Daoy (cell line): ENCODE data around the gene STX1A. TPM values are rescaled to one million over a fixed set of nuclear protein-coding genes. Genes with fewer than 3 reads are reported as not detected.

Source experiments
- DNase-seq: peaks from one replicate; pipeline ENCODE4 v3.0.0-alpha.2; 2015; ENCODE audit warnings: low read depth
- total RNA-seq: library from RNA; depleted of rRNA; stranded (reverse); fragments of >200 nt; shearing (Covaris generic); gene quantifications from 2 replicates; pipeline ENCODE4 v1.2.3, GENCODE V29; 2014

The STX1A gene
- total RNA-seq, 1 experiment from 2014 or later = 65.7 TPM

DNA sequence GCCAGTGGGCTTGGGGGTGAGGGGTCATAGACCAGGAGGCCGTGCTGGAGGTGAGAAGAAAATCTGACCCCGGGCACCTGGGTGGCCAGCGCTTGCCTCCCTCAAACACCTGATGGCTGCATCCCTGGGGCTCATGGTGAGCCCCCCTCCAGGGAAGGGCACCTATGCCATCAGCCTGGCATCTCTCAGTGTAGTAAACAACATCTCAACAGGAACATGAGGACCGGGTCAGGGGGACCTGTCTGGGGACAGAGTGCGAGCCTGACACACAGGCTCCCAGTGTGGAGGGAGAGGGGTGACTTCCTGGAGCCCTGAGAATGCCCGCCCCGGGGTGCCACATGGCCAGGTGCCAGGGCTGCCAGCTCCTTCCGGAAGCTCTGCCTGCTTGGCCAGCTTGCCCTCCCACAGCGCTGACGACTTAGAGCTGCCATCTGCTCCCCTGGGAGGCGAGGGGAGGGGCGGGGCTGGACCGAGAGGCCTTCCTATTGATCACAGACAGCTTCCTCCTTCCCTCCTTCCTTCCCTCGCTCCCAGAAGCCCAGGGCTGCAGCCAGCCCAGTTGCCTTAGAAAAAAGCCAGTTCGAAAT, 12.3 kb downstream of the STX1A start:
- peak; percentile 96 for DNase-seq

DNA sequence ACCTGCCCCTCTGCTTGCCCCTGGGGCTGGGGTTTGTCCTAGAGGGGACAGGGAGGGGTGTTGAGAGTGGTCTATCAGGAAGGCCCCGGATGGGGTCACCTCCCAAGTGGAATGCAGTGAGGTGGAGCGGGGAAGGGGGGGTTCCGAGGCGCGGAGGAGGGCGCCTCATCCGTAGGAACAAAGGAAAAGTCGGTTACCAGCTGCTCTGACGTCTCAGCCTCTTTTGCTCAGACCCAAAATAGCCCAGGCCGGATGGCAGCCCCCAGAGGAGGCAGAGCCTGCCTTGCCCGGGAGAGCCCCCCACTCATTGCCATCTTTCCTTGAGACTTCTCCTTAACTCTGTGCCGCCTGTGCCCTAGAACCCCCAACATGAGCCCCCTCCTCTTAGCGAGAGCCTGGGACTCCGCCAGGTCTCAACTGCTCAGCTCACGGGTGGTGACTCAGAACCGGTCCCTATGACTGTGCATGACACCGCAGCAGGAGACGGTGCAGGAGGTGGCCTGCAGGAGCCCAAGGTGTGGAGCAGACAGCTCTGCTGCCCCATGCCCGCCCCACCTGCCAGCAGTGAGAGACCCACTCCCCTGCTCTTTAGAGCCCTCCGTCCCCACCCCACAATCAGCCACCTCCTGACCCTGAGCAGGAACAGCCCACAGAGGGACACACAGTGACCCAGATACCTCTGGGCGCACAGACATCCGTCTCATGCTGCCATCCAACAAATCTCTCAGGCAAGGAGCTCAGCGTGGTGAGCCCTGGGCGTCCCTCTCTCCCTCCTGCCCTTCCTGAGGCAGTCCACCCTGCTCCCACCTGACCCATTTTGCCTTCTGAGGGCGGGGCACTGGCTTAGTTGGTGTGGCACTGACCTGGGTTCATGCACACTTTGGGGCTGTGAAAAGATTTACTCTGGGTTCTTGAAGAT, 13.1 kb downstream of the STX1A start:
- DNase-seq = peak; percentile 97

DNA sequence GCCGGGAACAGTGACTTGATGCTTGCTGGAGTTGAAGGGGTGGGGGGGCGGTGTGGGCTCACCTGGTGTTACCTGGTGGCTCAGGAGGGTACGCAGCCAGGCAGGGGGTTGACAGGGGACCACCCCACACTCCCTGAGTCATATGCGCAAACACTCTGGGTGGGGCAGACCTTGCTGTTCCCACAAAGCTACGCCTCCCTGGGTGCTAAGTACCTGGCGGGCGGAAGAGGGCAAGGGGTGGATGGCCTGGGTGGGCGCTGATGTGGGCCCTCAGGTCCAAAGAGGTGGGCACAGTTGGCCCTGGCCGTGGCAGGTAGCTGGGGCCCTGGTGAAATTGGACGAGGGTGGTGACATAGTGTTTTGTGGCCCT, 13.9 kb downstream of the STX1A start:
- DNase-seq = peak; percentile 83

DNA sequence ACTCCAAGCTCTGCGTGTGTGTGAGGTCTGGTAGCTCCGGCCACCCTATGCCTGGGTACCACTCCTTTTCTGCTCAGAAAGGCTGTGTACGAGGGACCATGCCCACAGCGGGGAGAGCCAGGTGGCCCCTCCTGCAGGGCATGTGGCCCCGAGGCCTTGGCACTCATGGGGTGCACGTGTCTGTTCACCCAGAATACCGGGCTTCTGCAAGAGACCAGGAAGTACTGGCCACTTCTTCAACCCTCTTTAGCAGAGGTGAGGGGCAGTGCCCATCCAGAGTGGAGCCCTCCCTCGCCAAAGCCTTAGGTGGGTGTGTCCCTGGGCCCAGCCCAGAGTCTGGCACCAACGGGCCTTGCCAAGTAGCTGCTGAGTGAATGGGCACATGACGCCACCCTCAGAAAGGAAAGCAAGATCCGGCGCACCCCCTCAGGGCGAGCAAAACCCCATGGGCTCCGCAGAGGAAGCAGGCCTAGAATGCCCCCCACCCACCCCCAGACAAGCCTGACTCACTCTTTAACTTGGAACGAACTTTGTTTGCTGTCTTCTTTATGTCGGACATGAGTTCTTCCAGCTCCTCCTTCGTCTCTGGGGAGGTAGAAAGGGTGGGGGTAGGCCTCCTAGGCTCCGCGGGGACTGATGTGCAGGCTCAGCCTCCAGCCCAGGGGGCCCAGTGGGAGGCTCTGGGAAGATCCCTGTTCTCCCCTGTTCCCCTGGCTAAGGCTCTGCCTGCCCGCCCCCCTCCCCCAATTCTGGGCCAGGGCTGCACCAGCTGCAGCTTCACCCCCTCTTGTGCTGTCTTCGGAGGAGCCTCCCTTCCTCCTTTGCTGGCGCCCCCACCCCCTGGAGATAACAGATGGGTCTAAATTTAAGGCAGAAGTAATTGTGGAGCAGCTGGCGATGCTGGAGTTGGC, 14.6 kb downstream of the STX1A start:
- peak; percentile 98 for DNase-seq

DNA sequence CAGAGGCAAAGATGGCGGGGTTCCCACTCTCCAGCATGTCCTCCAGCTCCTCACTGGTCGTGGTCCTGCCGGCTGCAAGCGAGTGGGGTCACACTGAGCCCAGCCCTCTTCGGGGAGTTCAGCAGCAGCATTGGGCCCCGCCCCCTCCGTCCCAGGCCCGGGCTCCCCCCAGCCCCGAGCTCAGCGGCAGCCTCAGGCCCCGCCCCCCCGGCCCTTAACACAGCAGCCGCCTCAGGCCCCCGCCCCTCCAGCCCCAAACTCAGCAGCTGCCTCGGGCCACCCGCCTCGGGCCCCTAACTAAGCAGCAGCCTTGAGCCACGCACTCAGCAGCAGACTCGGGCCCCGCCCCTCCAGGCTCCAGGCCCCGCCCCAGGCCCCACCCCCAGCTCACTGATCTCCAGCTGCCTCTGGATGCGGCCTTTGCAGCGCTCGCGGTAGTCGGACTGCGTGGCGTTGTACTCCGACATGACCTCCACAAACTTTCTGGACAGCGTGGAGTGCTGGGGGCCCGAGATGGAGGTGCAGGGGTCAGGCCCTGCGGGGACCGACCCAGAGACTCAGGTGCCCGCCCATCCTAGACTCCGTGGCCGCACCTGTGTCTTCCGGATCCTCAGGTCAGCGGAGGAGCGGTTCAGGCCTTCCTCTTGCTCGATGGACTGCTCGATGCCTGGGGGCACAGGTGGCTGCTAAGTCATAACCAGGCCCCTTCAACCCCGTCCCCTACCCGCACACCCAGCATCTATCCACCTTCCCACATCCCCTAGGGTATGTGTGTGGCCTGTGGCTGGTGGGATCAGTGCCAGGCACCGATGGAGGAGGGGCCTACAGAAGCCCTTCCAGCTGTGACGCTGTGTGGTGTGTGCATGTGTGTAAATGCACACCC, 15.5 kb downstream of the STX1A start:
- DNase-seq = peak; percentile 60

DNA sequence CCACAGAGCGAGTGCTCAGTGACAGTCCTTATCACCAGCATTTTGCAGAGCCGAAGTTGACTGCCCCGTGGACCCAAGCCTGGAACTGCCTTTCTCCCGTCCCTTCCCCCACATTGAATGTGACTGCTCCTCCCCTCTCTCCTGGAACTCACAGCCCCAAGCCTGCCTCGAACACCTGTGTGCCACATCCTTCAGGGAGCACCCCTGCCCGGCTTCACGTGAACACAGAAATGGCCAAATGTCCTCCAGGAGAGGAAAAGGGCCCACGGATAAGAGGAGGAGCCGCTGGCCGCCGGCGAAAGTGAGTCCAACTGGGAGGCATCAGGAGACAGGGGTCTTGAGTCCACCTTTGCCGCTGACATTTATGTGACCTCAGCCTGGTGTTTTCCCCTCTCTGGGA, 16.2 kb downstream of the STX1A start:
- DNase-seq = no peak

DNA sequence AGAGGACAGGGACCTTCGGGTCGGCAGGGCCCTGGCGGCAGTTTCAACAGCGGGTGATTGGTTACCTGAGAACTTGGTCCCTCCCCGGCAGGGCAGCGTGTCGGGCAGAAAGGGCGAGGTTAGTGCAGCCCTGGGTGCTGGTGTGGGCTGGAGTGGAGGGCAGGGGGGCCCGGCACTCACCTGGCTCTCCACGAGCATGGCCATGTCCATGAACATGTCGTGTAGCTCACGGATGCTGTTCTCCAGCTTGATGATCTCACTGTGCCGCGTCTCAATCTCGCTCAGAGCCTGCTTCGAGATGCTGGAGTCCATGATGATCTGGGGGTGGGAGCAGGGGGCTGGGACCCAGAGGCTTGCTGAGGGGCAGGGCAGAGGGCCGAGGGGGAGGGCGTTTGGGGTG, 16.8 kb downstream of the STX1A start:
- DNase-seq = no peak

DNA sequence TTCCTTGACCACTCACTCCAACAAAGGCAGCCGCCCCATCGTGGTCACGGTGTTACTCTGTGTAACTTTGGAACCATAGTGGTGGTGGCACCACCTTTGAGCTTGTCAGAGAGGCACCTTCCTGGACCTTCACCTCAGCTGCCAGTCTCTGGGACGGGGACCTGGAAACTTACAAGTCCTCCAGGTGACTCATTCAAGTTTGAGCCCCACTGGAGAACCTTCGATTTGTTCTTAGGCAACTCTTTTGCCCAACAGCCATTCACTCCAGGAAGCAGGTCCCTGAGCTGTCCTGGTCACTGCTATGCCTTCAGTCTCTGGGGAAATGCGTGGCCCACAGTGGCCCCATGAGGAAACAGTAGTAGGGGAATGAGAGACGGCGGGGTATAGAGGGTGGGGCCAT, 17.2 kb downstream of the STX1A start:
- DNase-seq = no peak

DNA sequence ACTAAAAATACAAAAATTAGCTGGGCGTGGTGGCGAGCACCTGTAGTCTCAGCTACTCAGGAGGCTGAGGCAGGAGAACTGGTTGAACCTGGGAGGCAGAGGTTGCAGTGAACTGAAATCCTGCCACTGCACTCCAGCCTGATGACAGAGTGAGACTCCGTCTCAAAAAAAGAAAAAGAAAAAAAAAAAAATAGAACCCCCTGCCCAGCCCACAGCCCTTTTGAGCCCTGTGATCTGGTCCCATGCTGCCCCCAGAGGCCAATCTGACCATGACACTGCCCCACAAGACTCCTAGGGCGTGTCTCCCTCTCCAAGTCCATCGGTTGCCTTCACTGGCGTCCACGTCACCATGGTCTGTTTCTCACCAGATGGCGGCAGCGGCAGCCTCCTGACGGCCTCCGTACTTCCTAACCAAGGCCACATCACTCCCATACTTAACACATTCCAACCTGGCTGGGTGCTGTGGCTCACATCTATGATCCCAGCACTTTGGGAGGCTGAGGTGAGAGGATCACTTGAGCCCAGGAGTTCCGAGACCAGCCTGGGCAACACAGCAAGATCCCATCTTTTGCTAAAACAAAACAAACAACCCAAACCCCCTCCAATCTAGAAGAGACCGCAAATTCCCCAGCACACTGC, 18.0 kb downstream of the STX1A start:
- peak; percentile 85 for DNase-seq

DNA sequence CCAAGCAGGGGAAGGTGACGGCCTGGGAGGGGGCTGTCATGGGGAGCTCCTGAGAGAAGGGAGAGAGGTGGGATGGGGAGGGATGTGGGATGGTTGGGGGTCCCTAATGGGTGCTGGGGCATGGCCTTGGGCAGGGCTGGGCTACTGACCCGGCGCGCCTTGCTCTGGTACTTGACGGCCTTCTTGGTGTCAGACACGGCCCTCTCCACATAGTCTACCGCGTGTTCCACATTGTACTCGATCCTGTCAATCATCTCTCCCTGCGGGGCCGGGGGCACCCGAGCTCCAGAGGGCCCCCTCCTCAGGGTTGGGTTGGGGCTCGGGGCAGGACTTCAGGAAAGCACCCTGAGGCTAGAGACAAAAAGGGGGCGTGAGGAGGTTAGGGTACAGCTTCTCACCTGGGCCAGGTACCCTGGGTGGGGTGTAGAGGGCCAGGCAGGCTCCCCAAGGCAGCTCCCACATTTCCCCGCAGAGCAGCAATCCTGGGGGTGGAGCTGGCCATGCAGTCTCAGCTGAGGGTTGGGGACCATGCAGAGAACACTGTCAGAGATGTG, 18.8 kb downstream of the STX1A start:
- no peak for DNase-seq

DNA sequence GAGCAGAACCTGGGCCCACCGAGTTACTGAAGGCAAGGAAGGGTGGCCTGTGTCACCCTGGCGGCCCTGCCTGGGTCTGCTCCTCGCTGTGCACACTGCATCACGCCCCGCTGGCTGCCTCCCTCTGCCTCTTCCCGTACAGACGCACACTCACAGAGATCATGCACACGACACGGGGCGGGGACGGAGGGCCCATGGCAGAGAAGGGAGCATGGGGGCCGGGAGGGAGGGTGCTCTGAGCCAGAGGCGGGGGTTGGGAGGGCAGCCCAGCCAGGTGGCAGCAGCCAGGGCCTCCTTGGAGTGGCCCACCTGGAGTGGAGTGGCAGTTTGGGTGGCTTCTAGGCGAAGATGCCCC, 19.4 kb downstream of the STX1A start:
- no peak for DNase-seq

DNA sequence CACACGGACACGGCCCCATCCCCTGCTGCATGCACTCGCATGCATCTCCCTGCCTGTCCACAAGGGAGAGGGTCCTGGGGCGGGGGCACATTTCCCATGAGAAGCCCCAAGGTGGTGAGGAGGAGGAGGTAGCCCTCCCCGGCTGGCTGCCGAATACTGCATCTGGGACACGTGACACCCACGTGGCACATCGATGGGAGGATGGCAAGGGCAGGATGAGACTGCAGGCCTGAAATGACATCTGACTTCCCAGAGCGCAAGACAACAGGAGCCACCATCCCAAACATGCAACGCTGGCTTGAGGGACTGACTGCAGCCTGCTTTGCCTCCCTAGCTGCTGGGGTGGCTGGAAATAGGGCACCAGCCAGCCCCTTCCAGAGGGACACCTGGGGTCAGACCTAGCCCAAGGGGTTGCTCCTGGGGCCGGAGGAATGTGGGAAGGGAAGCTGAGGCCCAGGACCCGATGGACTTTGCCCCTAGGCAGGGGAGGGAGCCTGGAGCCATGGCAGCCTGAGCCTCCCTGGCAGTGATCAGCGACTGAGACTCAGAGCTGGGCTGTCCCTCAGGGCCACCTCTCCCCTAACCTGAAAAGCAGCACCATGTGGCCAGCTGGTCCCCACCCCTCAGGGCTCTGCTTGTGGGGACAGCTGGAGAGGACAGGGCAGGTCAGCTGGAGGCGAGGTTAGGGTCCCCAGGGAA, 19.9 kb downstream of the STX1A start:
- DNase-seq = no peak

DNA sequence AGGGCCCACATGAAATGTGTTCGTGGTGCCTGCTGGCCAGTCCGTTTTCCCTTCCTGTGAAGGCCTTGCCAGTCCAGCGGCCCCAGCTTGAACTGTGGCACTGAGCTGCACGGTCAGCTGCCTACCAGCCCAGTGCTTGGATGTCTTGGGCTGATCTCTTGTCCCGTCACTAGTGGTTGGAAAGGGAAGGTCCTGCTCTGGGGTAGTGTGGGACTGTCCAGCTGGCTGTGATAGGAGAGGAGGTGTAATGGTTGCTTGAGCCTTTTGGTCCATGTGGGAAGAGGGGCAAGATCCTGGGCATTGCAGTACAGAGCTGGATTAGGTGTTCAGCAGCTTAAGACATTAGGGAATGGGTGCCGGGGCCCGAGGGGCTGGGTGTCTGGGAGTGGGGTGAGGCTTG, 21.1 kb downstream of the STX1A start:
- DNase-seq = no peak

DNA sequence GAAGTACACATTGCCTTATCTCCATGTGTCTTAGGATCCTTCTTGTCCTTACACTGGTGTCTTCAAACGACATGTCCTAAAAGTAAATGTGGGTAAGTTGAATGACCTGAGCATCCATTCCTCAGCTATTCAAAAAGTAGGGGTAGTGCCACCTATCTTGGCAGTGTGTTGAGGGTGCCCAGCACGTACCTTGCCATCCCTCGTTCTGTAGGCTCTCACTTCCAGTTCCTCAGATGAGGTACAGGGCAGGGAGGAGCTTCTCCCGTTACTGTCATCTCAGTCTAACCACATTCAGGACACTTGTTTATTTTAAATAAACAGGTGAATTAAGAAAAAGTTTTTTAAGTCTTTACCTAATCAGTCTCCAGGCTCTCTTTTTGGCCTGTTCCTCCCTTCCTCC, 23.1 kb downstream of the STX1A start:
- DNase-seq = no peak

DNA sequence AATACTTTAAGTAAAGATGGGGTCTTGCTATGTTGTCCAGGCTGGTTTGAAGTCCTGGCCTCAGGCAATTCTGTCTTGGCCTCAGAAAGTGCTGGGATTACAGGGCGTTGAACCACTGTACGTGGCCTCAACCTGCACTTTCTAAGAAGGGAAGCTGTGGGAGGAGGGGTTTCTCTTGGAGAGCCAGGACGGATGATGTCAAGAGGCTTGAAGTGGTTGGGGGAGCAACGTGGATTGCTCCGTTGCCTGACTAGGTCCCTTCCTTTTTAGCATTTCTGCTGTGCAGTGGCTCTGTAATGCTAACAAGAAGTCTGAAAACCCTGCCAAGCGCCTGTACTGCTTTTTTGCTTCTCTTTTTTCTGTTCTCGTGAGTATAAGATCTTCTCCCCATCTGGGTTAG, 28.8 kb downstream of the STX1A start:
- no peak for DNase-seq

DNA sequence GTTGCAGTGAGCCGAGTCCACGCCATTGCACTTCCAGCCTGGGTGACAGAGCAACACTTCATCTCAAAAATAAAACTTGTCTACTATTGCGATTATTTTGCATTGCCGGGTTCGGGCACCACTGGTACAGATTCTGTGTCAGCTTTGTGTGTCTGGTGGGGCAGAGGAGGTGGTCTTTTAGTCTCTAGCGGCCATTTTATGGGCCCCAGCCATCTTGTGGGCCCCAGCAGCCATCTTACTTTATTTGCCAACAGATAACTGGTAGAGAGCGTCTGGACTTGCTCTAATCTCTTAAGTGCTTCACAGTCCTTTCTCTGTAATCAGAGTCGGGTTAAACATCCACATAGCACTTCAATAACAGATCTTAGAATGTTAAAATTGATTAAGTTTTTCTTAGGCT, 31.2 kb downstream of the STX1A start:
- no peak for DNase-seq

DNA sequence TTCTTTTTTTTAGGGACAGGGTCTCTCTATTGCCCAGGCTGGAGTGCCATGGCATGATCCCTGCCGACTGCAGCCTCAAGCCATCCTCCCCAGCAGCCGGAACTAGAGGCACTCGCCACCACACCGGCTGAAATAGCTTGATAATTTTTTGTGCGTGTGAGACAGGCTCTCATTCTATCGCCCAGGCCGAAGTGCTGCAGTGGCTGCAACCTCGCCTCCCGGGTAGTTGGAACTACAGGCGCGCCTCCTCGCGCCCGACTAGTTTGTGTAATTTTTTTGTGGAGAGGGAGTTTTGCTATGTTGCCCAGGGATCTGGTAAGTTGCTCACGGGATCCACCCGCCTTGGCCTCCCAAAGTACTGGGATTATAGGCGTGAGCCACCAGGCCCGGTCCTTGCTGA, 34.2 kb downstream of the STX1A start:
- DNase-seq = no peak

DNA sequence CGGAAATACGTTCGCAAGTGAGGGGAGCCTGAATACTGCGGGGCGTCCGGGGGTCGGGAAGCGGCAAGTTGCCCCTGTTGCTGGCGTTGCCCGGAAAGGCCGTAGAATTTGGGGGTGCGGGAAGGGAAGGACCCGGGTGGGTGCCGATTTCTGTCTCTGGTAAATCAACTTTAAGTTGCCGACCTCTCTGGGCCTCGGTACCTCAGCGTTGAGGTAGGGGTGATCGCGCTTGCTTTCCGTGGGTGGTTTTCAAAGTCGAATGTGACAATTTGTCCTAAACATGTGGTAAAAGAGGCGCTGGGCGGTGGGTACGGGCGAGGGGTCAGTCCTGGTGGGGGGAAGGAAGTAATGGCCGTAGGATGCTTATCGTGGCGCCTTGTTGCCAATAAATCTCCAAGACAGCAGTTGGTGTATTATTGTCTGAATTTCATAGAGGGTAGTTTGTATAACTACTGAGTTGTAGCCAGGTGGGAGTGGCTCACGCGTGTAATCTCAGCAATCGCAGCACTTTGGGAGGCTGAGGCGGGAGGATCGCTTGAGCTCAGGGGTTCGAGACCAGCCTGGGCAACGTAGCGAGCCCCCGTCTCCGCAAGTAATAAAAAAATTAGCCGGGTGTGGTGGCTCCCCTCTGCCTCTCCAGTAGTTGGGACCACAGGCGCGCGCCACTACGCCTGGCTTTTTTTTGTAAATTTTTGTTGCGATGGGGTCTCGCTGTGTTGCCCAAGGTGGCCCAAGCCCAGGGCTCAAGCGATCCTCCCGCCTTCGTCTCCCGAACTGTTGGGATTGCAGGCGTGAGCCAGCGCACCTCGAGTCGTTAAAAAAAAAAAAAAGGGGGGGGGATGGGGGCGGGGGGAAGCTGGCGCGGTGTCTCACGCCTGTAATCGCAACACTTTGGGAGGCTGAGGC, 35.4 kb downstream of the STX1A start:
- DNase-seq = no peak
